Measurements from ENCODE around the gene MTREX.

DNA sequence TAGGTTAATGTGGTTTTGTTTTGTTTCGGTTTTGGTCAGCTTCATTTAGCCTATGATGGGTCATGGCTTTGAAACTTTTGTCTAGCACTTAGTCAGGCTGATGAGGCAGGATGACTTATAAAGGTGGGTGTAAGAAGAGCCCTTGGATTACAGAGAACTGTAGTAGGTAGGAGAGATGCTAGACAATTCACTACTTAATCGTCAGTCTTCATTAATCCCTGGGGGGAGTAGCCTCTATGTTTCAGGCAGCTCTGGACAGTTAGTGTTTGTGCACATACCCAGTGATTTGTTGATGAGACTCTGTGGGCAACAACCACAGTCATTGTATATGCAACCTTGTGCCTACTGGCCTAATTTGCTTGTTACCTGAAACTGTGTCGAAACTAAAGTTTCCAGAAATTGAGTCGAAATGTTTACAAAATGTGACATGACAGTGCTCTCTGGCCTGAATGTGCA, 113.3 kb downstream of the MTREX start:
- TF ChIP-seq REST (IDR thresholded peaks at IDR 0.05; ENCODE audit: low read depth) (no peak), TAF1 (IDR thresholded peaks at IDR 0.05; ENCODE audit: low read depth) (no peak)
